ENCODE results near the gene SRSF3. TPM values are rescaled to one million over a fixed set of nuclear protein-coding genes. Genes with fewer than 3 reads are reported as not detected.
"Not testable (repeated sequence)": the region's sequence is repeated elsewhere in the genome, so short reads cannot be mapped to it uniquely, and the experiment has no call there.

SRSF3 gene
- total RNA-seq, 1 experiment from 2014 or later: 425 TPM

GRCh38 chr6:36605560-36606391 is 11.6 kb downstream of the SRSF3 start:
- Histone ChIP-seq H3K36me3 (ENCODE audit: control insufficient read depth, insufficient read depth, low read length) (peaks cover 13% of the 10 kb centered on the region), H3K27me3 (replicated peaks; ENCODE audit: control insufficient read depth, insufficient read depth, low read length) (no peaks in the 10 kb centered on the region), H3K4me1 (peaks cover 31% of the 10 kb centered on the region; the same call in 1 of the 2 replicates), H3K9me3 (no peaks in the 10 kb centered on the region), H3K4me3 (ENCODE audit: low read depth, low read length) (no peak overlapping the region)
- Mint-ChIP-seq H3K4me3 (ENCODE audit: unreplicated experiment) (no peak overlapping the region), H3K27ac (ENCODE audit: unreplicated experiment) (no peak overlapping the region), H3K27me3 (ENCODE audit: insufficient read depth, unreplicated experiment) (no peaks in the 10 kb centered on the region), H3K36me3 (ENCODE audit: insufficient read depth, unreplicated experiment) (peaks cover 100% of the 10 kb centered on the region), H3K9me3 (ENCODE audit: unreplicated experiment) (no peaks in the 10 kb centered on the region), H3K4me1 (ENCODE audit: low read depth, unreplicated experiment) (peaks cover 16% of the 10 kb centered on the region)
- BruUV-seq (replicated peaks): no TSS peak
- POLR2A ChIA-PET: interaction anchor here (1.2 kb wide), 1 partner anchor 8 kb away, joined by 5 read pairs; no protein-coding TSS in a partner anchor
- DNase-seq: no peak
- CTCF ChIA-PET: no interaction called here
- intact Hi-C loops (cut with micrococcal nuclease; ENCODE audit: unreplicated experiment): loop anchor here (10.0 kb wide), 1 partner anchor 181 kb away; no protein-coding TSS in a partner anchor
- TF ChIP-seq, protein P1, sequence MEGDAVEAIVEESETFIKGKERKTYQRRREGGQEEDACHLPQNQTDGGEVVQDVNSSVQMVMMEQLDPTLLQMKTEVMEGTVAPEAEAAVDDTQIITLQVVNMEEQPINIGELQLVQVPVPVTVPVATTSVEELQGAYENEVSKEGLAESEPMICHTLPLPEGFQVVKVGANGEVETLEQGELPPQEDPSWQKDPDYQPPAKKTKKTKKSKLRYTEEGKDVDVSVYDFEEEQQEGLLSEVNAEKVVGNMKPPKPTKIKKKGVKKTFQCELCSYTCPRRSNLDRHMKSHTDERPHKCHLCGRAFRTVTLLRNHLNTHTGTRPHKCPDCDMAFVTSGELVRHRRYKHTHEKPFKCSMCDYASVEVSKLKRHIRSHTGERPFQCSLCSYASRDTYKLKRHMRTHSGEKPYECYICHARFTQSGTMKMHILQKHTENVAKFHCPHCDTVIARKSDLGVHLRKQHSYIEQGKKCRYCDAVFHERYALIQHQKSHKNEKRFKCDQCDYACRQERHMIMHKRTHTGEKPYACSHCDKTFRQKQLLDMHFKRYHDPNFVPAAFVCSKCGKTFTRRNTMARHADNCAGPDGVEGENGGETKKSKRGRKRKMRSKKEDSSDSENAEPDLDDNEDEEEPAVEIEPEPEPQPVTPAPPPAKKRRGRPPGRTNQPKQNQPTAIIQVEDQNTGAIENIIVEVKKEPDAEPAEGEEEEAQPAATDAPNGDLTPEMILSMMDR (IDR thresholded peaks at IDR 0.05; ENCODE audit: insufficient read depth in 1 of 2, low read depth in 1 of 2, low read length in 1 of 2, severe bottlenecking in 1 of 2, unreplicated experiment in 1 of 2): no peak

- BruUV-seq (replicated peaks); CTCF ChIA-PET; H3K27me3 Mint-ChIP-seq (ENCODE audit: insufficient read depth, unreplicated experiment); H3K27me3 ChIP-seq (replicated peaks; ENCODE audit: control insufficient read depth, insufficient read depth, low read length); DNase-seq; H3K4me3 ChIP-seq (ENCODE audit: low read depth, low read length); H3K27ac Mint-ChIP-seq (ENCODE audit: unreplicated experiment); H3K9me3 Mint-ChIP-seq (ENCODE audit: unreplicated experiment); H3K4me3 Mint-ChIP-seq (ENCODE audit: unreplicated experiment); H3K9me3 ChIP-seq; POLR2A ChIA-PET: not testable (repeated sequence)
- intact Hi-C loops (cut with micrococcal nuclease; ENCODE audit: unreplicated experiment): loop anchor here (10.0 kb wide), 1 partner anchor 182 kb away; no protein-coding TSS in a partner anchor
- Histone ChIP-seq H3K36me3 (ENCODE audit: control insufficient read depth, insufficient read depth, low read length) (peaks cover 12% of the 10 kb centered on the region), H3K4me1 (peaks cover 31% of the 10 kb centered on the region; the same call in 1 of the 2 replicates)
- Mint-ChIP-seq H3K4me1 (ENCODE audit: low read depth, unreplicated experiment) (peaks cover 16% of the 10 kb centered on the region), H3K36me3 (ENCODE audit: insufficient read depth, unreplicated experiment) (peaks cover 100% of the 10 kb centered on the region)
These were observed 13.1 kb downstream of the SRSF3 start for GRCh38 chr6:36607305-36607682.

DNA sequence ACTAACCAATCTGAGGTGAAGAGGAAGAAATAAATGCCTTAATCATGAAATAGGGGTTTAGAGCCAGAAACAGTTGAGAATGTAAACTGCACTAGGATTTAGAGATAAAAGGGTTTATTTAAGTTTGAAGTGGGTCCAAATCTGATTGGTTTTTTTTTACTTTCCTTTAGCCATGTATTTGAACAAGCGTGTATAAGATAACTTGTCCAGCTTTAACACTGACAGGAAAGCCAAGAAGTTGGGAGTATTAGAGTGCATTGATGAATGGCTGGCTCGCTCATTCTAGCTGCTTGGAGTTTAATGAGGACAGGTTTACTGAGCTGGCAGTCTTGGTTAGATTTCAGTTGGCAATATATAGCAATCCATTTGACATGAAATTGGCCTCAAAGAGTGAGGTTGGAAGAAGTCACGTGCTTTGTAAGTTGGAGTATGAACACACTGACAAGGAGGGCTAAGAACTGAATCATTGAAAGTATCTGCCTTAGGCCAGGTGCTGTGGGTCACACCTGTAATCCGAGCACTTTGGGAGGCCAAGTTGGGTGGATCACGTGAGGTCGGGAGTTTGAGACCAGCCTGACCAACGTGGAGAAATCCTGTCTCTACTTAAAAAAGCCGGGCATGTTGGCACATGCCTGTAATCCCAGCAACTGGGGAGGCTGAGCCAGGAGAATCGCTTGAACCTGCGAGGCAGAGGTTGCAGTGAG is 13.7 kb downstream of the SRSF3 start:
- H3K27ac Mint-ChIP-seq (ENCODE audit: unreplicated experiment): peak overlapping the region; percentile 7
- Histone ChIP-seq H3K36me3 (ENCODE audit: control insufficient read depth, insufficient read depth, low read length) (peaks cover 12% of the 10 kb centered on the region), H3K27me3 (replicated peaks; ENCODE audit: control insufficient read depth, insufficient read depth, low read length) (no peaks in the 10 kb centered on the region), H3K4me3 (ENCODE audit: low read depth, low read length) (no peak overlapping the region), H3K9me3 (no peaks in the 10 kb centered on the region), H3K4me1 (peaks cover 31% of the 10 kb centered on the region; the same call in 1 of the 2 replicates)
- DNase-seq: no peak
- H3K36me3 Mint-ChIP-seq (ENCODE audit: insufficient read depth, unreplicated experiment): peaks cover 100% of the 10 kb centered on the region
- H3K27me3 Mint-ChIP-seq (ENCODE audit: insufficient read depth, unreplicated experiment): no peaks in the 10 kb centered on the region
- H3K9me3 Mint-ChIP-seq (ENCODE audit: unreplicated experiment): no peaks in the 10 kb centered on the region
- TF ChIP-seq, protein P1 (IDR thresholded peaks at IDR 0.05; ENCODE audit: insufficient read depth in 1 of 2, low read depth in 1 of 2, low read length in 1 of 2, severe bottlenecking in 1 of 2, unreplicated experiment in 1 of 2): no peak
- peaks cover 16% of the 10 kb centered on the region for H3K4me1 Mint-ChIP-seq (ENCODE audit: low read depth, unreplicated experiment)
- ChIA-PET POLR2A (no interaction called here), CTCF (no interaction called here)
- no peak overlapping the region for H3K4me3 Mint-ChIP-seq (ENCODE audit: unreplicated experiment)
- intact Hi-C loops (cut with micrococcal nuclease; ENCODE audit: unreplicated experiment): loop anchor here (10.0 kb wide), 1 partner anchor 183 kb away; no protein-coding TSS in a partner anchor
- no TSS peak for BruUV-seq (replicated peaks)
